ENCODE data around the gene AQP10.

- TF ChIP-seq POLR2A (IDR thresholded peaks at IDR 0.05; ENCODE audit: low read depth) (no peak), POLR2AphosphoS5 (IDR thresholded peaks at IDR 0.05) (peak; percentile 65 to 75)
- TF ChIP-seq, protein P1, sequence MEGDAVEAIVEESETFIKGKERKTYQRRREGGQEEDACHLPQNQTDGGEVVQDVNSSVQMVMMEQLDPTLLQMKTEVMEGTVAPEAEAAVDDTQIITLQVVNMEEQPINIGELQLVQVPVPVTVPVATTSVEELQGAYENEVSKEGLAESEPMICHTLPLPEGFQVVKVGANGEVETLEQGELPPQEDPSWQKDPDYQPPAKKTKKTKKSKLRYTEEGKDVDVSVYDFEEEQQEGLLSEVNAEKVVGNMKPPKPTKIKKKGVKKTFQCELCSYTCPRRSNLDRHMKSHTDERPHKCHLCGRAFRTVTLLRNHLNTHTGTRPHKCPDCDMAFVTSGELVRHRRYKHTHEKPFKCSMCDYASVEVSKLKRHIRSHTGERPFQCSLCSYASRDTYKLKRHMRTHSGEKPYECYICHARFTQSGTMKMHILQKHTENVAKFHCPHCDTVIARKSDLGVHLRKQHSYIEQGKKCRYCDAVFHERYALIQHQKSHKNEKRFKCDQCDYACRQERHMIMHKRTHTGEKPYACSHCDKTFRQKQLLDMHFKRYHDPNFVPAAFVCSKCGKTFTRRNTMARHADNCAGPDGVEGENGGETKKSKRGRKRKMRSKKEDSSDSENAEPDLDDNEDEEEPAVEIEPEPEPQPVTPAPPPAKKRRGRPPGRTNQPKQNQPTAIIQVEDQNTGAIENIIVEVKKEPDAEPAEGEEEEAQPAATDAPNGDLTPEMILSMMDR (IDR thresholded peaks at IDR 0.05), result no peak
These were observed 7.6 kb downstream of the AQP10 start for GRCh38 chr1:154328318-154329151.

Data from esophagus muscularis mucosa (tissue), 3 donors.